Limb (tissue), 2 donors: ENCODE results near the gene SOAT2.
A peak's percentile ranks its signal among the peaks of the same experiment; 100 is the strongest.
"Not testable (repeated sequence)": the region's sequence is repeated elsewhere in the genome, so short reads cannot be mapped to it uniquely, and the experiment has no call there.

Source experiments
- DNase-seq, 2 donors: peaks; one replicate each; pipeline ENCODE4 v3.0.0-alpha.2; 2016; ENCODE audit errors: extremely low spot score in 2 of 2

The SOAT2 gene

GRCh38 chr12:53079226-53080117, 23.8 kb upstream of the SOAT2 start, which contains the start of gene SPRYD3:
TSS of gene SPRYD3 (minus strand) at chr12:53079390. CDS start at chr12:53079333, 57 bp downstream.
- DNase-seq = peak; percentile 97 to 99

GRCh38 chr12:53082637-53083175, 20.6 kb upstream of the SOAT2 start:
- no peak for DNase-seq

- no peak for DNase-seq
Observed at GRCh38 chr12:53086361-53086760, 16.9 kb upstream of the SOAT2 start.

GRCh38 chr12:53090105-53090504, 13.2 kb upstream of the SOAT2 start:
- no peak for DNase-seq

GRCh38 chr12:53090554-53090953, 12.7 kb upstream of the SOAT2 start:
- DNase-seq = no peak

GRCh38 chr12:53091756-53092155, 11.5 kb upstream of the SOAT2 start:
- DNase-seq = no peak

- no peak for DNase-seq
Observed at GRCh38 chr12:53093777-53094393, 9.4 kb upstream of the SOAT2 start.

- DNase-seq = no peak
Observed at GRCh38 chr12:53094394-53094787, 8.9 kb upstream of the SOAT2 start.

GRCh38 chr12:53094796-53095595, 8.3 kb upstream of the SOAT2 start:
- DNase-seq = not testable (repeated sequence)

GRCh38 chr12:53095596-53095895, 7.7 kb upstream of the SOAT2 start:
- not testable (repeated sequence) for DNase-seq

- DNase-seq = peak in 1 of 2 donors; percentile 38
Observed at GRCh38 chr12:53096089-53096741, 7.1 kb upstream of the SOAT2 start.

- no peak for DNase-seq
Observed at GRCh38 chr12:53096759-53097158, 6.5 kb upstream of the SOAT2 start.

- peak in 1 of 2 donors; percentile 54 for DNase-seq
Observed at GRCh38 chr12:53097207-53097563, 6.1 kb upstream of the SOAT2 start.

- peak; percentile 30 to 80 for DNase-seq
Observed at GRCh38 chr12:53097564-53098353, 5.5 kb upstream of the SOAT2 start, which contains the start of gene IGFBP6. TSS of gene IGFBP6 (plus strand) at chr12:53097667. CDS start at chr12:53097718, 51 bp downstream.

- no peak for DNase-seq
Observed at GRCh38 chr12:53098354-53098981, 4.8 kb upstream of the SOAT2 start.

- peak; percentile 90 to 91 for DNase-seq
Observed at GRCh38 chr12:53099071-53099882, 4.0 kb upstream of the SOAT2 start.

GRCh38 chr12:53100466-53101151, 2.7 kb upstream of the SOAT2 start:
- DNase-seq = no peak

- no peak for DNase-seq
Observed at GRCh38 chr12:53101266-53101665, 2.0 kb upstream of the SOAT2 start.
